ENCODE measurements around the gene PABPN1. TPM values are rescaled to one million over a fixed set of nuclear protein-coding genes. Genes with fewer than 3 reads are reported as not detected.

The PABPN1 gene
- total and polyA plus RNA-seq, 2 of the 13 experiments (the other 11 are each of a cell fraction or from before 2014, with no cell fraction given), result 233 to 524 TPM

DNA sequence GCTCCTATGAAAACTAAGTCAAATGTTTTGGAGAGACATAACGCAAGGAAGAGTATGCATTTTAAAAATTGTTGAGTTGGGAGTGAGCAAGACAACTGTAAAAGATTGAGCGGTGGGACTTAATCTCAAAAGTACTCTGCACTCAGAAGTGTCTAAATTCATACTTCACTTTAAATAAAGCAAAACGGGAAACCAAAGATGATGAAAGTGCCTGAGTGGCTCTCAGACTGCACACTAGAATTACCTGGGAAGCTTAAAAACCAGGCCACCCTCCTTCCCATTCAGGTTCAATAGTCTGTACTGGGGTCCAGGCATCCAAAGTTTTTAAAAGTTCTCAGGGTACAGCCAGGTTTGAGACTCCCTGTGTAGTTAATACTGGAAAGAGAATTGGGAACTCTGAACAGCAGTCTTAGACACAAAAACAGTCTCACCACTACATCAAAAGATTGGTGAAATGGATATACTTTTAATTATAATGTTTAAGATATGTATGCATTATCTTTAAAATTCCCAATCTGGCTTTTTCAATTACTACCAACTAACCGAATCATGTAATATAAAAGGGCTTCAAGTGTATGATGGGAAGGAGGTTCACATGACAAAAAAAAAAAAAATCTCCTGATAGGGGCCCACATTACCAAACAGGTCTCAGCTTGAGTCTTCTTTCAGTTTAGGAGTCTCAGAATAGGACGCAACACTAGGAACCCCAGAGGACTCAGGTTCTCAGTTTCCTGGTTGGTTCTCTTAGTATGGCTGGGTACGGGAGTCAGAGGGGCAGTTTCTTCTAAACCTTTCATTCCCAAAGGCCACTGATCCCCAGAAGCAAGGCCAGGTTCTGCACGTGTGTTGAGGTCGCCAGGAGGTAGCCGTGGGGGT is 36.4 kb upstream of the PABPN1 start (continued):
- TF ChIP-seq, protein P1, sequence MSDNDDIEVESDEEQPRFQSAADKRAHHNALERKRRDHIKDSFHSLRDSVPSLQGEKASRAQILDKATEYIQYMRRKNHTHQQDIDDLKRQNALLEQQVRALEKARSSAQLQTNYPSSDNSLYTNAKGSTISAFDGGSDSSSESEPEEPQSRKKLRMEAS (IDR thresholded peaks at IDR 0.05), result peak; percentile 25
- no peak for TF ChIP-seq ZSCAN20 (CRISPR knock-in tag; IDR thresholded peaks at IDR 0.05; ENCODE audit: borderline replicate concordance)

DNA sequence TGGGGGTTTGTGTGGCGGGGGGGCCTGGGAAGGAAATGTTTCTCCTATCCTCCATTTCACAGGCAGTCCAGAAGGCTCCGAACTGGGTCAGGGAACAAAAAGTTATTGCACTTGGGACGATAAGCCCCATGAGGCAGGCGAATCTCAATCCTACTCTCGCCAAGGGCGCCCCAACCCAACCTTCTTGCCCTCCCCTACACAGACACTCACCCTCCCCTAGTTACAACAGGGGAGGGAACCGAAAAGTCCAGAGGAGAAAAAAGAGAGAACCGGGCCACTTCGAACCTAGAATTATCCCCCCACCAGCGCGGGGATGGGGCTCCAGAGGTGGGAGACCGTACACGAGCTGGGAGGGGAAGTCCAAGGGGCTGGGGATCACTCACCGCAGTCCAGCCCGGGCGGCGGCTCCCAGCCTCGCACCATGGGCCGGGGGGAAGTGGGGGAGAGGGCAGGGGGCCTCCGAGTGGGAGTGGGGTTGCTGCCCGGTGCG is 35.7 kb upstream of the PABPN1 start:
- no peak for FAIRE-seq
- under 1% methylated on average over 22 of the region's 22 CpGs for WGBS (ENCODE audit: low lambda C conversion rate)
- intact Hi-C loops (cut with micrococcal nuclease; ENCODE audit: unreplicated experiment), result loop anchor here (1.0 kb wide), 5 partner anchors 10 to 190 kb away; partner anchors contain the start of genes ACIN1, C14orf119, NGDN and PABPN1
- Histone ChIP-seq H3K9me3 (ENCODE audit: low read length) (no peaks in the 10 kb centered on the region), H3K27me3 (ENCODE audit: control insufficient read depth in 1 of 2, insufficient read depth in 2 of 2, low read length in 2 of 2) (no peaks in the 10 kb centered on the region; a peak in 1 of 5 replicates), H3K4me3 (replicated peaks in 1 of 3; ENCODE audit: insufficient read depth in 1 of 3, low read depth in 2 of 3, low read length in 3 of 3) (peak overlapping the region; percentile 83 to 96 (median 83)), H3K79me2 (ENCODE audit: insufficient read depth, low read length) (peaks cover 19% of the 10 kb centered on the region), H3K4me1 (ENCODE audit: insufficient read depth, low read length) (peaks cover 26% of the 10 kb centered on the region), H3K36me3 (replicated peaks in 1 of 2; ENCODE audit: control insufficient read depth in 1 of 2, insufficient read depth in 2 of 2, low read length in 2 of 2) (peaks cover 2 to 5% of the 10 kb centered on the region in 2 experiments; a peak in 1 of 5 replicates), H3K27ac (ENCODE audit: extremely low read length, insufficient read depth, low read length) (peak overlapping the region; percentile 64), H3K9ac (ENCODE audit: insufficient read depth, low read depth, low read length) (peak overlapping the region; percentile 85), H2AFZ (ENCODE audit: low read length) (peak overlapping the region; percentile 57), H3K4me2 (ENCODE audit: low read depth, low read length) (peak overlapping the region; percentile 81), H4K20me1 (ENCODE audit: insufficient read depth, low read length) (no peaks in the 10 kb centered on the region)
- peak; percentile 68 for ATAC-seq
- BruUV-seq (replicated peaks), result no TSS peak
- ChIA-PET POLR2A (interaction anchor here (0.9 to 9.2 kb wide), 24 partner anchors 9 to 828 kb away, joined by 3 to 165 read pairs (median 6); partner anchors contain the start of genes ACIN1, AJUBA, BCL2L2 and C14orf119), CTCF (ENCODE audit: low intra/inter-chr PET ratio, low total read pairs) (interaction anchor here (1.9 kb wide), 1 partner anchor 10 kb away, joined by 8 read pairs; no protein-coding TSS in a partner anchor)
- in situ Hi-C loops (cut with HindIII; ENCODE audit: extremely low pct_ligation_motif_present, low pct_unique_long_range_greater_than_20kb), result no loop called here
- no peak for DNase-seq (ENCODE audit: low spot score)
- TF ChIP-seq ATRX (CRISPR knock-in tag; IDR thresholded peaks at IDR 0.05; ENCODE audit: borderline replicate concordance) (0 out of 2 replicates have a peak, but pooled peaks have one; percentile 27), KDM5A (IDR thresholded peaks at IDR 0.05; ENCODE audit: borderline replicate concordance, low read length) (peak; percentile 88; the same call in 1 of the 2 replicates), SIN3A (IDR thresholded peaks at IDR 0.05; ENCODE audit: borderline replicate concordance, low read depth, low read length) (0 out of 2 replicates have a peak, but pooled peaks have one; percentile 54)
- TF ChIP-seq, protein P2, sequence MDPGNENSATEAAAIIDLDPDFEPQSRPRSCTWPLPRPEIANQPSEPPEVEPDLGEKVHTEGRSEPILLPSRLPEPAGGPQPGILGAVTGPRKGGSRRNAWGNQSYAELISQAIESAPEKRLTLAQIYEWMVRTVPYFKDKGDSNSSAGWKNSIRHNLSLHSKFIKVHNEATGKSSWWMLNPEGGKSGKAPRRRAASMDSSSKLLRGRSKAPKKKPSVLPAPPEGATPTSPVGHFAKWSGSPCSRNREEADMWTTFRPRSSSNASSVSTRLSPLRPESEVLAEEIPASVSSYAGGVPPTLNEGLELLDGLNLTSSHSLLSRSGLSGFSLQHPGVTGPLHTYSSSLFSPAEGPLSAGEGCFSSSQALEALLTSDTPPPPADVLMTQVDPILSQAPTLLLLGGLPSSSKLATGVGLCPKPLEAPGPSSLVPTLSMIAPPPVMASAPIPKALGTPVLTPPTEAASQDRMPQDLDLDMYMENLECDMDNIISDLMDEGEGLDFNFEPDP (CRISPR knock-in tag; conservative IDR thresholded peaks at IDR 0.05), result no peak
- TF ChIP-seq, protein P3, sequence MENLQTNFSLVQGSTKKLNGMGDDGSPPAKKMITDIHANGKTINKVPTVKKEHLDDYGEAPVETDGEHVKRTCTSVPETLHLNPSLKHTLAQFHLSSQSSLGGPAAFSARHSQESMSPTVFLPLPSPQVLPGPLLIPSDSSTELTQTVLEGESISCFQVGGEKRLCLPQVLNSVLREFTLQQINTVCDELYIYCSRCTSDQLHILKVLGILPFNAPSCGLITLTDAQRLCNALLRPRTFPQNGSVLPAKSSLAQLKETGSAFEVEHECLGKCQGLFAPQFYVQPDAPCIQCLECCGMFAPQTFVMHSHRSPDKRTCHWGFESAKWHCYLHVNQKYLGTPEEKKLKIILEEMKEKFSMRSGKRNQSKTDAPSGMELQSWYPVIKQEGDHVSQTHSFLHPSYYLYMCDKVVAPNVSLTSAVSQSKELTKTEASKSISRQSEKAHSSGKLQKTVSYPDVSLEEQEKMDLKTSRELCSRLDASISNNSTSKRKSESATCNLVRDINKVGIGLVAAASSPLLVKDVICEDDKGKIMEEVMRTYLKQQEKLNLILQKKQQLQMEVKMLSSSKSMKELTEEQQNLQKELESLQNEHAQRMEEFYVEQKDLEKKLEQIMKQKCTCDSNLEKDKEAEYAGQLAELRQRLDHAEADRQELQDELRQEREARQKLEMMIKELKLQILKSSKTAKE (CRISPR knock-in tag; IDR thresholded peaks at IDR 0.05; ENCODE audit: borderline replicate concordance), result 0 out of 2 replicates have a peak, but pooled peaks have one; percentile 32
- TF ChIP-seq, protein P4, sequence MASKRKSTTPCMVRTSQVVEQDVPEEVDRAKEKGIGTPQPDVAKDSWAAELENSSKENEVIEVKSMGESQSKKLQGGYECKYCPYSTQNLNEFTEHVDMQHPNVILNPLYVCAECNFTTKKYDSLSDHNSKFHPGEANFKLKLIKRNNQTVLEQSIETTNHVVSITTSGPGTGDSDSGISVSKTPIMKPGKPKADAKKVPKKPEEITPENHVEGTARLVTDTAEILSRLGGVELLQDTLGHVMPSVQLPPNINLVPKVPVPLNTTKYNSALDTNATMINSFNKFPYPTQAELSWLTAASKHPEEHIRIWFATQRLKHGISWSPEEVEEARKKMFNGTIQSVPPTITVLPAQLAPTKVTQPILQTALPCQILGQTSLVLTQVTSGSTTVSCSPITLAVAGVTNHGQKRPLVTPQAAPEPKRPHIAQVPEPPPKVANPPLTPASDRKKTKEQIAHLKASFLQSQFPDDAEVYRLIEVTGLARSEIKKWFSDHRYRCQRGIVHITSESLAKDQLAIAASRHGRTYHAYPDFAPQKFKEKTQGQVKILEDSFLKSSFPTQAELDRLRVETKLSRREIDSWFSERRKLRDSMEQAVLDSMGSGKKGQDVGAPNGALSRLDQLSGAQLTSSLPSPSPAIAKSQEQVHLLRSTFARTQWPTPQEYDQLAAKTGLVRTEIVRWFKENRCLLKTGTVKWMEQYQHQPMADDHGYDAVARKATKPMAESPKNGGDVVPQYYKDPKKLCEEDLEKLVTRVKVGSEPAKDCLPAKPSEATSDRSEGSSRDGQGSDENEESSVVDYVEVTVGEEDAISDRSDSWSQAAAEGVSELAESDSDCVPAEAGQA (IDR thresholded peaks at IDR 0.05; ENCODE audit: low read depth), result no peak
- TF ChIP-seq, protein P4 (CRISPR knock-in tag; IDR thresholded peaks at IDR 0.05; ENCODE audit: borderline replicate concordance), result peak; percentile 22; the same call in 1 of the 2 replicates
